ENCODE results near the gene CFAP74. TPM values are rescaled to one million over a fixed set of nuclear protein-coding genes. Genes with fewer than 3 reads are reported as not detected.
A peak's percentile ranks its signal among the peaks of the same experiment; 100 is the strongest.

Gene CFAP74
- total RNA-seq, 2 donors from 2014 or later, result not detected

- Mint-ChIP-seq H3K9me3 (no peaks in the 10 kb centered on the region), H3K36me3 (no peaks in the 10 kb centered on the region), H3K27ac (no peak overlapping the region), H3K4me1 (ENCODE audit: low read depth in 2 of 2) (peaks cover 0 to 6% of the 10 kb centered on the region in 2 donors), H3K27me3 (no peaks in the 10 kb centered on the region), H3K4me3 (no peak overlapping the region)
- no peak for DNase-seq (ENCODE audit: low spot score)
- no peak for ATAC-seq
These were observed 82.8 kb downstream of the CFAP74 start for GRCh38 chr1:1920608-1921458.

GRCh38 chr1:1920057-1920607, 83.5 kb downstream of the CFAP74 start:
- no peak for ATAC-seq
- no peaks in the 10 kb centered on the region for H3K9me3 Mint-ChIP-seq
- no peaks in the 10 kb centered on the region for H3K27me3 Mint-ChIP-seq
- H3K4me3 Mint-ChIP-seq, result no peak overlapping the region
- H3K27ac Mint-ChIP-seq, result no peak overlapping the region
- no peak for DNase-seq (ENCODE audit: low spot score)
- peaks cover 0 to 6% of the 10 kb centered on the region in 2 donors for H3K4me1 Mint-ChIP-seq (ENCODE audit: low read depth in 2 of 2)
- no peaks in the 10 kb centered on the region for H3K36me3 Mint-ChIP-seq

GRCh38 chr1:1919304-1920056, 84.1 kb downstream of the CFAP74 start:
- DNase-seq (ENCODE audit: low spot score), result peak; percentile 99
- Mint-ChIP-seq H3K27ac (no peak overlapping the region), H3K9me3 (no peaks in the 10 kb centered on the region), H3K36me3 (no peaks in the 10 kb centered on the region), H3K27me3 (no peaks in the 10 kb centered on the region), H3K4me3 (peak overlapping the region; percentile 63), H3K4me1 (ENCODE audit: low read depth in 2 of 2) (peaks cover 0 to 3% of the 10 kb centered on the region in 2 donors)
- peak; percentile 94 to 96 for ATAC-seq

- Mint-ChIP-seq H3K4me3 (peak within 1 kb of the TSS; percentile 63), H3K9me3 (no peaks in the 10 kb centered on the region), H3K36me3 (no peaks in the 10 kb centered on the region), H3K4me1 (ENCODE audit: low read depth in 2 of 2) (peaks cover 0 to 3% of the 10 kb centered on the region in 2 donors), H3K27ac (no peak within 1 kb of the TSS), H3K27me3 (no peaks in the 10 kb centered on the region)
- ATAC-seq, result peak in 1 of 2 donors; percentile 50
- no peak for DNase-seq (ENCODE audit: low spot score)
These were observed 84.7 kb downstream of the CFAP74 start, which contains the start of gene TMEM52 for GRCh38 chr1:1918901-1919303. Gene TMEM52 (minus strand): TSS chr1:1919279. CDS start chr1:1919265, 14 bp downstream.

- DNase-seq (ENCODE audit: low spot score), result no peak
- Mint-ChIP-seq H3K4me3 (peak overlapping the region; percentile 36), H3K9me3 (no peaks in the 10 kb centered on the region), H3K36me3 (no peaks in the 10 kb centered on the region), H3K27me3 (no peaks in the 10 kb centered on the region), H3K27ac (no peak overlapping the region), H3K4me1 (ENCODE audit: low read depth in 2 of 2) (peaks cover 0 to 5% of the 10 kb centered on the region in 2 donors)
- ATAC-seq, result no peak
These were observed 85.3 kb downstream of the CFAP74 start for GRCh38 chr1:1917995-1918900.

GRCh38 chr1:1917304-1917976, 86.1 kb downstream of the CFAP74 start:
- Mint-ChIP-seq H3K4me1 (ENCODE audit: low read depth in 2 of 2) (peaks cover 0 to 5% of the 10 kb centered on the region in 2 donors), H3K4me3 (peak overlapping the region; percentile 36), H3K27ac (no peak overlapping the region), H3K9me3 (no peaks in the 10 kb centered on the region), H3K36me3 (no peaks in the 10 kb centered on the region), H3K27me3 (no peaks in the 10 kb centered on the region)
- DNase-seq (ENCODE audit: low spot score) (no peak), ATAC-seq (no peak)

GRCh38 chr1:1916851-1917251, 86.7 kb downstream of the CFAP74 start:
- Mint-ChIP-seq H3K36me3 (no peaks in the 10 kb centered on the region), H3K27me3 (no peaks in the 10 kb centered on the region), H3K4me1 (ENCODE audit: low read depth in 2 of 2) (peaks cover 0 to 5% of the 10 kb centered on the region in 2 donors), H3K27ac (no peak overlapping the region), H3K4me3 (no peak overlapping the region), H3K9me3 (no peaks in the 10 kb centered on the region)
- no peak for DNase-seq (ENCODE audit: low spot score)
- no peak for ATAC-seq

- no peak for ATAC-seq
- Mint-ChIP-seq H3K36me3 (no peaks in the 10 kb centered on the region), H3K27ac (no peak overlapping the region), H3K4me3 (no peak overlapping the region), H3K27me3 (no peaks in the 10 kb centered on the region), H3K9me3 (no peaks in the 10 kb centered on the region), H3K4me1 (ENCODE audit: low read depth in 2 of 2) (peaks cover 0 to 5% of the 10 kb centered on the region in 2 donors)
- no peak for DNase-seq (ENCODE audit: low spot score)
These were observed 87.4 kb downstream of the CFAP74 start for GRCh38 chr1:1915911-1916840.

GRCh38 chr1:1914971-1915692, 88.5 kb downstream of the CFAP74 start, which contains the start of gene CALML6:
Gene CALML6 (plus strand): TSS chr1:1915260. CDS start chr1:1915281, 21 bp downstream.
- DNase-seq (ENCODE audit: low spot score) (no peak), ATAC-seq (no peak)
- H3K27ac Mint-ChIP-seq, result no peak within 1 kb of the TSS
- H3K4me1 Mint-ChIP-seq (ENCODE audit: low read depth in 2 of 2), result peaks cover 4 to 8% of the 10 kb centered on the region in 2 donors
- H3K9me3 Mint-ChIP-seq, result no peaks in the 10 kb centered on the region
- no peak within 1 kb of the TSS for H3K4me3 Mint-ChIP-seq
- H3K27me3 Mint-ChIP-seq, result no peaks in the 10 kb centered on the region
- H3K36me3 Mint-ChIP-seq, result no peaks in the 10 kb centered on the region

- Mint-ChIP-seq H3K4me1 (ENCODE audit: low read depth in 2 of 2) (peaks cover 10% of the 10 kb centered on the region in 2 donors), H3K27ac (no peak overlapping the region), H3K9me3 (no peaks in the 10 kb centered on the region), H3K27me3 (no peaks in the 10 kb centered on the region), H3K36me3 (no peaks in the 10 kb centered on the region), H3K4me3 (no peak overlapping the region)
- no peak for ATAC-seq
- DNase-seq (ENCODE audit: low spot score), result no peak
These were observed 89.2 kb downstream of the CFAP74 start for GRCh38 chr1:1914101-1914970.
